Measurements from ENCODE around the gene TGM3.

DNA sequence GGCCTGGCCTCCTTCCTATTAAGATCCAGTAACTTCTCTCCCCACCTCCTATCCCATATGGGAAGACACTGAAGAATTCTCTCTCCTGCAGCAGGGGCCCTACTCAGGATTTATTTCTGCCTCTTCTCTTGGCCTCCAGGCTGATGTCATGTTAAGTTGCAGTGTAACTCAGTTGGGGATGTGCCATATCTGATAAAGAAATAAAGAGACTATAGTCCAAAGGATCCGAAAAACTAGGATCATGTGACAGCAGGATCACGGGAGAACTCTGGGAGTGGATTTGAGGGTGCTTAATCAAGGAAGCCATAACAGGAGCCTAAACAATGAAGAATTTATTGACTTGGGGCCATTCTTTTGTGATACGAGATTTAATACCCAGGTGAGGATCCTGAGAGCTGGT is 46.4 kb downstream of the TGM3 start:
- TF ChIP-seq, protein P1, sequence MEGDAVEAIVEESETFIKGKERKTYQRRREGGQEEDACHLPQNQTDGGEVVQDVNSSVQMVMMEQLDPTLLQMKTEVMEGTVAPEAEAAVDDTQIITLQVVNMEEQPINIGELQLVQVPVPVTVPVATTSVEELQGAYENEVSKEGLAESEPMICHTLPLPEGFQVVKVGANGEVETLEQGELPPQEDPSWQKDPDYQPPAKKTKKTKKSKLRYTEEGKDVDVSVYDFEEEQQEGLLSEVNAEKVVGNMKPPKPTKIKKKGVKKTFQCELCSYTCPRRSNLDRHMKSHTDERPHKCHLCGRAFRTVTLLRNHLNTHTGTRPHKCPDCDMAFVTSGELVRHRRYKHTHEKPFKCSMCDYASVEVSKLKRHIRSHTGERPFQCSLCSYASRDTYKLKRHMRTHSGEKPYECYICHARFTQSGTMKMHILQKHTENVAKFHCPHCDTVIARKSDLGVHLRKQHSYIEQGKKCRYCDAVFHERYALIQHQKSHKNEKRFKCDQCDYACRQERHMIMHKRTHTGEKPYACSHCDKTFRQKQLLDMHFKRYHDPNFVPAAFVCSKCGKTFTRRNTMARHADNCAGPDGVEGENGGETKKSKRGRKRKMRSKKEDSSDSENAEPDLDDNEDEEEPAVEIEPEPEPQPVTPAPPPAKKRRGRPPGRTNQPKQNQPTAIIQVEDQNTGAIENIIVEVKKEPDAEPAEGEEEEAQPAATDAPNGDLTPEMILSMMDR (conservative IDR thresholded peaks at IDR 0.05; ENCODE audit: low read depth in 2 of 2) = no peak
- TF ChIP-seq, protein P2, sequence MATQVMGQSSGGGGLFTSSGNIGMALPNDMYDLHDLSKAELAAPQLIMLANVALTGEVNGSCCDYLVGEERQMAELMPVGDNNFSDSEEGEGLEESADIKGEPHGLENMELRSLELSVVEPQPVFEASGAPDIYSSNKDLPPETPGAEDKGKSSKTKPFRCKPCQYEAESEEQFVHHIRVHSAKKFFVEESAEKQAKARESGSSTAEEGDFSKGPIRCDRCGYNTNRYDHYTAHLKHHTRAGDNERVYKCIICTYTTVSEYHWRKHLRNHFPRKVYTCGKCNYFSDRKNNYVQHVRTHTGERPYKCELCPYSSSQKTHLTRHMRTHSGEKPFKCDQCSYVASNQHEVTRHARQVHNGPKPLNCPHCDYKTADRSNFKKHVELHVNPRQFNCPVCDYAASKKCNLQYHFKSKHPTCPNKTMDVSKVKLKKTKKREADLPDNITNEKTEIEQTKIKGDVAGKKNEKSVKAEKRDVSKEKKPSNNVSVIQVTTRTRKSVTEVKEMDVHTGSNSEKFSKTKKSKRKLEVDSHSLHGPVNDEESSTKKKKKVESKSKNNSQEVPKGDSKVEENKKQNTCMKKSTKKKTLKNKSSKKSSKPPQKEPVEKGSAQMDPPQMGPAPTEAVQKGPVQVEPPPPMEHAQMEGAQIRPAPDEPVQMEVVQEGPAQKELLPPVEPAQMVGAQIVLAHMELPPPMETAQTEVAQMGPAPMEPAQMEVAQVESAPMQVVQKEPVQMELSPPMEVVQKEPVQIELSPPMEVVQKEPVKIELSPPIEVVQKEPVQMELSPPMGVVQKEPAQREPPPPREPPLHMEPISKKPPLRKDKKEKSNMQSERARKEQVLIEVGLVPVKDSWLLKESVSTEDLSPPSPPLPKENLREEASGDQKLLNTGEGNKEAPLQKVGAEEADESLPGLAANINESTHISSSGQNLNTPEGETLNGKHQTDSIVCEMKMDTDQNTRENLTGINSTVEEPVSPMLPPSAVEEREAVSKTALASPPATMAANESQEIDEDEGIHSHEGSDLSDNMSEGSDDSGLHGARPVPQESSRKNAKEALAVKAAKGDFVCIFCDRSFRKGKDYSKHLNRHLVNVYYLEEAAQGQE (IDR thresholded peaks at IDR 0.05; ENCODE audit: unreplicated experiment) = no peak
- TF ChIP-seq CREB1 (CRISPR knock-in tag; IDR thresholded peaks at IDR 0.05; ENCODE audit: low read depth) (no peak), JUNB (IDR thresholded peaks at IDR 0.05; ENCODE audit: unreplicated experiment) (no peak), POLR2AphosphoS5 (IDR thresholded peaks at IDR 0.05; ENCODE audit: low read depth) (no peak)
